Measurements from ENCODE around the gene MICALL2. TPM values are rescaled to one million over a fixed set of nuclear protein-coding genes. Genes with fewer than 3 reads are reported as not detected.

The MICALL2 gene
- total RNA-seq, 2 donors from 2014 or later: 68.6 to 83.2 TPM

DNA sequence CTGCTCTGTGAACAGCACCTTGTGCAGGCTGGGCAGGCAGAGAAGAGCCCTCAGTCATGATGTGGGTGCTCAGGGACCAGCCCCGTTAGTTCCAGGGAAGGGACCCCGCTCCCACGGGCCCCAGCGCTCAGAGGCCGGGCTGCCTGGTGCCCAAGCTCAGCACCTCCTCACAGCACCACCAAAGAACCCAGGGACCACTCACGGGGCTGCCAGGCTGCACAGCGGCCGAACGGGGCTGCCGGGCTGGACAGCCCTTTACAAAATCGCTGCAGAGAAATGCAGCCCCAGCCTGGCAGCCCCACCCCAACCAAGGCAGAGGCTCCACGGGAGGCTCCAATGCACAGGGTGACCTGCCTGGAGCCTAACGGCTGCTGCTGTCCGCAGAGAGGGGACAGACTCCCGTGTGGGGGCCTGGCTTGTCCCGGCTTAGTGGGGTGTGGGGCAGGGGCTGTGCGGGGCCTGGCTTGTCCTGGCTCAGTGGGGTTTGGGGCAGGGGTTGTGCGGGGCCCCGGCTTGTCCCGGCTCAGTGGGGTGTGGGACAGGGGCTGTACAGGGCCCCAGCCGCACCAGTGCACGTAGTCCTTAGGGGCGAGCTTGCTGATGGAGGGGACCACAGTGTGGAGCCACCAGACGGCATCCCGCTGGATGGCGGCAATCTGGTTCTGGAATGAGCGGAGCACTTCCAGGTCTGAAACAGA lies 35.7 kb upstream of the MICALL2 start:
- no peak for ATAC-seq
- intact Hi-C loops (cut with DNase I, micrococcal nuclease): no loop called here
- DNase-seq: no peak

DNA sequence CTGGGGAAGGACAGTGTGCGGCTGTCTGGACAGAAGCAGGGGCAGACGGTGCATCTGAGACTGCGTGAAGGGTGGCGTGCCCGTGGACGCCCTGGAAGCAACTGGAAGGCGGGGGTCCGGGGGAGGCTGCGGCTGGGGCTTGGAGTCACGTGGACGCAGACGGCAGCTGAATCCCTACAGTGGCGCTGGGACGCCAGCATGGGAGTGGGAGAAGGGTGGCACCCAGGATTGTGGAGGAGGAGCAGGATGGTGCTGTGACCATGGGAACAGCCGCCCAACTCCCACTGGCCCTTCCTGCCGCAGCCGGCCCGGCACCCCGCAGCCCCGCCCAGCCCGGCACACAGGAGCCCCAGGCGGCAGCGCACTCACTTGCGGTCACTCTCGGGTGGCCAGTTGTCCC lies 35.2 kb upstream of the MICALL2 start:
- no peak for DNase-seq
- intact Hi-C loops (cut with DNase I, micrococcal nuclease): no loop called here
- no peak for ATAC-seq

DNA sequence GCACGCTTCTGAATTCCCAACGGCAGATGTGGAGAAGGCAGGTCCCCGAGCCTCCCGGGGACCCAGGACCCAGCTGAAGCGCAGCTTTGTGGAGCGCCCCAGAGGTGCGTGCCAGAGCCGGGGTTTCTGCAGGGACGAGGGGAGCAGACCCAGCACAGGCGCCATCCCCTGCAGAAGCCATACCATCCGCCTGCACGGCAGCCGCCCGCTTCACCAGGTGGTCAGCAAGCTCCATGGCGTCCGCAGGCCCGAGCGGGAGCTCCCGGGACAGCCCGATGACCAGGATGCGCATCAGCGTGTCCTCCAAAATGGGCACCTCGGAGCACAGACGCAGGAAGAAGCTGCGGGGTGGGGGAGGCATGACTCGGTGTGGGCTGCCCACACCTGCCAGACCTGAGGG lies 34.3 kb upstream of the MICALL2 start:
- no peak for ATAC-seq
- no peak for DNase-seq
- intact Hi-C loops (cut with DNase I, micrococcal nuclease): no loop called here

DNA sequence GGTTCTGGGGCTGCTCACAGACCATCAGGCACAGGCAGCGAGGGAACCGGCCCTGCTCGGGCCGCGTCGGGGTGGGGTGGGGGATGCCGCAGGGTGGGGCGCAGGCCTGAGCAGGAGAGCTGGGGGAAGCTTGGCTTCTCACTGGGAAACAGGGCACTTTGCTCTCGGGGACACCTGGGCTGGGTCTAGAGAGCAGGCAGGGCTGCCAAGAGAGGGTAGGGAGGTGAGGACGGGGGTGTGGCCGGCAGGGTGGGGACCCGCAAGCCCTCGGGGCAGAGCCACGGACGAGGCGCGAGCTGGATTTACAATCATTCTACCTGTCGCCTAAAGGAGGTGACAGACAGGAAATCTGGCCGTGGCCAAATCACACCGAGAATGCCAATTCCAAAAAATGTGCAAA lies 33.9 kb upstream of the MICALL2 start:
- no peak for ATAC-seq
- intact Hi-C loops (cut with DNase I, micrococcal nuclease): no loop called here
- DNase-seq: no peak

DNA sequence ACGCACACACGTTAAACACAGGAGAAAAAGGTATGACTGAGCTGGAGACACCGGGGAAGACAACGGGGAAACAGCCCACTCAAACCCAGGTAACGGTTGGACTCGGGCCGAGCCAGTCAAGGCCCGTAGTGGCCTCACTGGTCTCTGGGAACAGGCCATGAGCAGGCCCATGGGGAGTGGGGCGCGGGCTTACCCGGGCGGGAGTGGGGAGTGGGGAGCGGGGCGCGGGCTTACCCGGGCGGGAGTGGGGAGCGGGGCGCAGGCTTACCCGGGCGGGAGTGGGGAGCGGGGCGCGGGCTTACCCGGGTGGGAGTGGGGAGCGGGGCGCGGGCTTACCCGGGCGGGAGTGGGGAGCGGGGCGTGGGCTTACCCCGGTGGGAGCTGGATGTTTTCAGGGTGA lies 33.4 kb upstream of the MICALL2 start:
- DNase-seq (no peak), ATAC-seq (no peak)
- intact Hi-C loops (cut with DNase I, micrococcal nuclease): no loop called here

DNA sequence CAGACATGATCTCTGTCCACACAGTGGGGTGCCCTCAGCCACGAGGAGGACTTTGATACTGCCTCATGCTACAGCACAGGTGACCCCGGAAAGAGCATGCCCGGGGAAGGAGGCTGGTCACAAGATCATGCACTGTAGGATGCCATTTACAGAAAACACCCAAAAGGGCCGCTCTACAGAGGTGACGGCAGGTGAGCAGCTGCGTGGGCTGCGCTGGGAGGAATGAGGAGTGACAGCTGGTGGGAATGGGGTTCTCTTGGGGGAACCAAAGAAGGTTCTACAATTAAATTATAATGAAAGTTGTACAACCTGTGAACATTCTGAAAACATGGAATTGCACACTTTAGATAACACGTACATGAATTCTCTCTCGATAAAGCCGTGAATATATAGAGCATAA lies 33.0 kb upstream of the MICALL2 start:
- DNase-seq (no peak), ATAC-seq (no peak)
- intact Hi-C loops (cut with DNase I, micrococcal nuclease): no loop called here

DNA sequence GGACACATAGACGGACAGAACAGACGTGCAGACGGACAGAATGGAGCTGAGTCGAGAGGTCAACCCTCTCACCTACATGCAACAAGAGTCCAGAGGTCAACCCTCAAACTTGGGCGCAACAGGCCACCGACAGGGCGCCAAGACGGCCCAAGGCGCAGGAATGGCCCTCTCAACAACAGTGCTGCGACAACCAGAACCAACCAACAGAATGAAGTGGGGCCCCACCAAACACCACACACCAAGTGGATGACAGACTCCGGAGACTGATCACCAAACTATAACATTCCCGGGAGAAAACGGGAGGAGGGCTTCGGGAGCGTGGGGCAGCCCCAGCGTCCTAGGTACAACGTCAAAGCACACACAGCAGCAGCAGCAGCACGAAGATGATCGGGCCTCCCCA lies 31.6 kb upstream of the MICALL2 start:
- ATAC-seq (no peak), DNase-seq (no peak)
- intact Hi-C loops (cut with DNase I, micrococcal nuclease): no loop called here

DNA sequence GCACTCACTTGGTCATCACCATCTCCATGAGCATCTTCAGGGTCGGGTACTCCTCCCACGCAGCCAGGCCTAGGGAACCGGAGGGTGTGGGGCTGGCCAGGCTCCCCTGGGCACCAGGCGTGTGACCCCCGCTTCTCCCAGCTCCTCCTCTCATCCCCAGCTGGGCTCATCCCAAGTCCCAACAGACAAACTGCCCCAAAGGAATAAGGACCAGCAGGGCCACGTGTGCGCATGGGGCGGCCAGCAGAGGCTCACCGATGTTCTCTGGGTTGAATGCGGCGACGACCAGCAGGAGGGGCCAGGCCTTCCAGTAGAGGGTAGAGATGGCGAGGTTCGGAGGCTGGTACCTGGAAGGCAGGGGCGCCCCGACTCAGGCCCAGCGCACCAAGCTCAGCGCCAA lies 30.1 kb upstream of the MICALL2 start:
- DNase-seq (no peak), ATAC-seq (no peak)
- intact Hi-C loops (cut with DNase I, micrococcal nuclease): no loop called here

DNA sequence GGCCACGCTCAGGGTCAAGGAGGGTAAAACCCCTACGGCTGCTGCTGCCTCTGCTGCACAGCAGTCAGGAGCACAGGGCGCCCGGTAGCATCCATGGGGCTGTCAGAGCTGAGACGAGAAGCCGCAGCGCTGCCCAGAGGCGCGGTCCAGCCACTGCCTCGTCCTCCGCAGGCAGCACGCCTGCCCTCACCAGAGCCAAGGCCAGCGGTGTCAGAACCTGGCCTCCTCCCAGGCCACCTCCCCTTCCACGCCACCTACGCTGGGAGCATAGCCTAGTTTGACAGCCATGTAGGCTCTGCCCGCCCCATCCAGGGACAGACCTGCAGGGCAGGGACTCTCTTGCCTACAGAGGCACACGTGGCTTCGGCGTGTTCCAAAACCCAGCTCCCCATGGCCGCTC lies 28.7 kb upstream of the MICALL2 start:
- intact Hi-C loops (cut with DNase I, micrococcal nuclease): no loop called here
- ATAC-seq: no peak

DNA sequence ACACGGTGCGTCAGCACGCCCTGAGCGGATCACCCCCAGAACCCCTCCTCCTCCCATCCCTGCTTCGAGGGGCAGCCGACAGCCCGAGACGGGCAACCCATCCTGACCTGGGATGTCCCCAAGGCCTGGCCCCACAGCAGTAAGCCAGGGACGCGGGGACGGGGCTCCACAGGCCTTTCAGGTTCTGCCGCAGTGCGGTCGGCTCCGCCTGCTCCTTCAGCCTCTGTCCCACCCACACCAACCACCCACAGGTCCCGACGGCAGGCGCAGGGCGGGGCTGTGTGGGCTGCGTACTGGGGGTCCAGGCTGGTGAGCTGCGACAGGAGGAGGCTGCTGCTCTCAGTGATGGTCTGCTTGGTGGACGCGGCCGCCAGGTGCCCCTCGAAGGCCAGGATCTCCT lies 28.2 kb upstream of the MICALL2 start:
- ATAC-seq (no peak), DNase-seq (no peak)
- intact Hi-C loops (cut with DNase I, micrococcal nuclease): no loop called here

More for the DNA sequence above, 28.7 kb upstream of the MICALL2 start:
- no peak for DNase-seq

DNA sequence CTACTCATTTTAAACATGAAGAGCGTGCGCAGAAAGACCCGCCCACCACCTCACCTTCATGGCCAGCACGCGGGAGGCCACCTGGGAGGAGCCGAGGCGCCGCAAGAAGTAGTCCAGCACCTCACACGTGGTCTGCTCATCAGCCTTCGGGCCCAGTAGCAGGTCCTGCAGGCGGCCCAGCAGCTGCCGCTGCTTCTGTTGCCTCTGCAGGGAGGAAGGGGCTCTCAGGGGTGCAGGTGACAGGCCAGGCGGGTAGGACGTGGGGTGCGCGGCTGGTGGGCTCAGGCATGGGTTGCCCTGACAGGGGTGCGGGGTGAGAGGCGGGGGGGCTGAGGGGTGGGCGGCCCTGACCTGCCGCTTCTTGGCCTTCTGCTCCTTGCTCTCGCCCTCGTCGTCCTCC lies 27.3 kb upstream of the MICALL2 start:
- intact Hi-C loops (cut with DNase I, micrococcal nuclease): no loop called here
- DNase-seq (no peak), ATAC-seq (no peak)

DNA sequence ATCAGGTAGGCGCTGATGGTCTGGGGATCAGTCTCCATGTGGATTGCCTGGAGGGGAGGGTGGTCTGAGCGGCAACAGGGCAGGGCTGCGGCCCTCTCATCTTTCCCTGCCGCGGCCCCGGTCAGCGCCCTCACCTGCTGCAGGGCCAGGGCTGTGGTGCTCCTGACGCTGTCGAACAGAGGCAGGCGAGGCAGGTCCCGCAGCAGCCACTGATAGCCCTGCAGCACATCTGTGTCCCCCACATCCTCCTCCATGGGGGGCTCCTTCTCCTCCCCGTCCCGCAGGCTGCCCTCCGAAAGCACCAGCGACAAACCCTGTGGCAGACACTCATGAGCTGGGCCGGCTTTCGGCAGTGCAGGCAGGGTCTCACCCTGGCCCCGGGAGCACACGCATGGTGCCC lies 25.9 kb upstream of the MICALL2 start:
- intact Hi-C loops (cut with DNase I, micrococcal nuclease): no loop called here
- ATAC-seq (no peak), DNase-seq (no peak)

DNA sequence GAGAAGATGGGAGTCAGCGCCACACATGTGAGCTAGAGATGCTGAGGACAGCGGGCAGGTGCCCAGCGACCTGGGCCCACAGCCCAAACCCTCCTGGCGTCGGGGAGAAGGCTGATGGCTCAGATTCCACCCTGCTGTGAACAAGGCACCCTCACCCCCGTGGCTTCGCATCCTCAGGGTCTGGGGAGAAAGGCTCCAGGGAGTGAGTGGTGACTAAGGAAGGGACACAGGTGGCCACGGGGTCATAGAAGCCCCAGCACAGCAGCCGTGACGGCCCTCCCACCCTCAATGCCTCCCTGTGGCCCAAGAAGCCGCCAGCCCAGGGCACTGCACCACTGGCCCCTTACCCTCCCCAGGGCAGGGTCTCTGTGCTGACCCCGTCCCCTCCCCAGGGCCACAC lies 25.3 kb upstream of the MICALL2 start:
- no peak for DNase-seq
- no peak for ATAC-seq
- intact Hi-C loops (cut with DNase I, micrococcal nuclease): no loop called here

DNA sequence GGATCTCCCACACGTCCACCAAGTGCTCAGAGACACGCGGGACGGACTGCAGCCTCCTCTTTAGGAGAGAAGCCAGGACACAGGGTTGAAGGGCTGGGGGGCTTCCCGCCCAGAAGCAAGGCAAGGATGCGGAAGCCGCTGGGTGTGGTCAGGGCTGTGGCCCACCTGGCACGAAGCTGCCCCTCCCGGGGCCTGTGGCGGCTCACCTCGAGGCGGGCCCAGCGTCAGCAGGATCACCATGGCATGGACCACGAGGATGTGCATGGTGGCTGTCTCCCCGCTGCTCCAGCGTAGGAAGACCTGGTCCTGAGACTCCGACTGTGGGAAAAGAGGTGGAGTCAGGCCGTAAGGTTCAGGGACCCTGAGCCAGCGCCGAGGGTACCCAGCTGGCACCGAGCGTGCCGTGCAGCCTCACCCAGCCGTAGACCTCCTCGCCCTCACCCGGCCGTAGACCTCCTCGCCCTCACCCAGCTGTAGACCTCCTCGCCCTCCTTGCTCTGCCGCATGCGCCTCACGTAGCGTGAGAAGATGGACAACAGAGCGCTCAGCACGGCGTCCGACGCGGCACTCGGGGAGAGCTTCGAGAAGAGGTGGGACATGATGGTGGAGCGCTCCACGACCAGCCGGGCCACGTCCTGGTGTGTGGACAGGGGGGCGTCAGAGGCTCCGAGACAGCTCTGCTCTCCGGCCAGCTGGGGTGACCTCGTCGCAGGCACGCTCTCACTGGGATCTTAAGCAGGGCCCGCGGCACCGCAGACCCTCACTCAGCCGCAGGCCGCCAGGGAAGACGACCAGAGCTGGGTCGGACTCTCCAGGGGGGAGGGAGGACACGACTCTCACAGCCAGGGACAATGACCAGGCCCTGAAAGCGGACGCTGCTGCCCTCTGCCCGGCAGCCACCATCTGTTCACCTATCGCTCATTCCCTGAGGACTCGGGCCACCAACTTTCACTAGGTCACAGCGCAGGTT lies 24.6 kb upstream of the MICALL2 start:
- no peak for ATAC-seq
- intact Hi-C loops (cut with DNase I, micrococcal nuclease): no loop called here
- no peak for DNase-seq

DNA sequence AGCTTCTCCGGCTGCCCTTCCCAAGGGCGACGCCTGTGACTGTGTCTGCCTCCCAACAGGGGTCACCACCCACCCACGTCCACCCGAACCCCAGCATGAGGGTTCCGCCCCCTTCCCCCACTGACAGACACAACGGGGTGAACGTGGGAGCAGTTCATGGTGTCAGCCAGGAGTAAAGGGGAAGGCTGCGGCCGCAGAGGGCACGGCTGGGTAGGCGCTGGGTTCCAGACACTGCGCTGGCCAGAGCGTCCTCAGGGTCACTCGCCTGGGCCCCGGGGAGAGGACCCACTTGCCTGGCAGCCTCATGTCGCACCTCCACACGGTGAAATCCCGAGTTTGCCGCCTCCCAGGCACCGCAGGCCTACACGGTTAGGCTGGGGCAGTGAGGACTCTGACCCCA lies 23.8 kb upstream of the MICALL2 start:
- ATAC-seq (no peak), DNase-seq (no peak)
- intact Hi-C loops (cut with DNase I, micrococcal nuclease): no loop called here

DNA sequence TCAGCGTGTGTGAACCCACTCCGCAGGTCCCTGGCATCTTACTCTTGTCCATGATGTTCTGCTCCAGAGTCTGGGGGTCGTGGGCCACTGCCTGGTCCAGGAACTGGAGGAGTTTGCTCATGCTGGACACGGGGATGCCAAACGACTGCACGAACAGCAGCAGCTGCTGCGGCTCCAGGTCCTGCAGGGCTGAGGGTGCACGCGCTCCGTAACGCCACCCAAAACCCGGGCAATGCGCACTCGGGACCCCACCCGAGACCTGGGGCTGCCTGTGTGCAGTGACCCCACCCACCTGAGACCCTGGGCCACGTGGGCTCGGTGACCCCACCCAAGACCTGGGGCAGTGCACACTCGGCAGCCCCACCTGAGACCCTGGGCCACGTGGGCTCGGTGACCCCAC lies 22.0 kb upstream of the MICALL2 start:
- intact Hi-C loops (cut with DNase I, micrococcal nuclease): no loop called here
- ATAC-seq (no peak), DNase-seq (no peak)

DNA sequence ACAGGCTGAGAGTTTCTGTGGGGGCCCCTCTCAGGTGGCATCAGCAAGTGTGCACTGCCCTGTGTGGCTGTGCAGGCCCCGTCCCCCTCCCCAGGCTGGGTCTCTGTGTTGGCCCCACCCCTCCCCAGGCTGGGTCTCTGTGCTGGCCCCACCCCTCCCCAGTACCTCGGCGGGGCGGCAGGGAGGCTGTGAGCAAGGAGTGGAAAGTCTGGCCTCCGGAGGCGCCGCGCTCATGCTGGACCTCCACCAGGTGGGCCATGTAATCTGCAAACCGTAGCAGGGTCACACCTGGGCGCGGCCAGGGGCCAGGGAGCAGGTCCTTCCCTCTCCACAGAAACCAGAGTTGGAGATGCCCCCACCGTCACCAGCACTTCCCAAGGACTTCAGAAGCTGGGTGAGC lies 21.4 kb upstream of the MICALL2 start:
- intact Hi-C loops (cut with DNase I, micrococcal nuclease): no loop called here
- ATAC-seq (no peak), DNase-seq (no peak)

DNA sequence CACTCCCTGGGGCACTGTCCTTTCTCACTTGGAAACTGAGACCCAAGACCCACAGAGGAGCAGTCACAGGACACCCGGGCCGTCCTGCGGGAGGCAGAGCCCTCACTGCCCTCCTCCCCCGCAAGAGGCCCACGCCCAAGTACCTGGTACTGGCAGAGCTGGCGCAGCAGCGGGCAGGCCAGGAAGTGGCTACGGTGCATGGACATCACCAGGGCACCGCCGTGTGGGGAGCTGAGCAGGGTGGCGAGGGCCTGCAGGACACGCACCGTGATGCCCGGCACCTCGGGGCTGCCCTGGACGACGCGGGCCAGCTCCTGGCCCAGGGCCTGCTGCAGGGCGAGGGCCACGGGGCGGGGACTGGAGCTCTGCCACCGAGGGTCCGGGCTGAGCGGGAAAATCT lies 20.0 kb upstream of the MICALL2 start:
- intact Hi-C loops (cut with DNase I, micrococcal nuclease): loop anchor here in 1 of 2 donors (10.0 kb wide), 1 partner anchor 254 kb away; no protein-coding TSS in a partner anchor
- DNase-seq (no peak), ATAC-seq (no peak)

DNA sequence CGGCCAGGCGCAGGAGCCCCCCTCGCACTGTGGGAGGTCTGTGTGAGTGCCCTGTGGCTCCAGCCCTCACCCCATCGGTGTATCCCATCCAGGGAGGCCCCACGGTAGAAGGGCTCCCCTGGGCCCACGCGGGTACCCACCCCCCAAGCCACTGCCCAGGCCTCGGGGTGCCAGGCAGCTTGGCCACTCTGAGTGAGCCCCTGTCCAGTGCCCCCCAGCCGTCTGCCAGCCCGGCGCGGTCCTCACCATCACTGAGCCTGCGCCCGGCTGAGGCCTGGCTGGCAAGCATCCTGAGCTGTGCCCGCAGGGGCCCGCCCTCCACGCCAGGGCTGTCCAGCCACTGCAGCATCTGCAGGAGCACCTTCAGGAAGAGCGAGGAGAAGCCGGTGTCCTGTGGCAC lies 19.2 kb upstream of the MICALL2 start:
- no peak for ATAC-seq
- intact Hi-C loops (cut with DNase I, micrococcal nuclease): loop anchor here in 1 of 2 donors (10.0 kb wide), 1 partner anchor 254 kb away; no protein-coding TSS in a partner anchor
- DNase-seq: no peak

DNA sequence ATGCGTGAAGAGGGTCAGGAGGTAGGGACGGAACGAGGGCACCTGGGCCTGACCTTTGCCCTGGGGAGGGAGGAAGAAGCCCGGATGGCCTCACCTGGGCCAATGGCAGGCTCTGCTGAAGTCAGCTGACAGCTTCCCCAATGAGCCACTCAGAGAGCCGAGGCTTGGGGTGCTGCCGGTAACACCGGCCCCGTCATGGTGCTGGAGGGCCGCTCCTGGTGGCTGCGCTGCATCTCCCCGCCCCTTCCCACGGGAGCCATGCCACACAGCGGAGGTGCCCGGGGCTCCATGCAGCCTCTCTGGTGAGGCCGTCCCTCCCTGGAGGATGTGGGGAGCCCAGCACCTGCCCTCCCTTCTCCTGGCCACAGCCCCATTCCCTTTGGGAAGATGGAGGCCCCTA lies 17.6 kb upstream of the MICALL2 start:
- intact Hi-C loops (cut with DNase I, micrococcal nuclease): loop anchor here in 1 of 2 donors (10.0 kb wide), 1 partner anchor 252 kb away; no protein-coding TSS in a partner anchor
- DNase-seq (no peak), ATAC-seq (no peak)

All from left colon (tissue), 2 donors.